IMR-90 (cell line): ENCODE data around the gene CH25H. TPM values are rescaled to one million over a fixed set of nuclear protein-coding genes. Genes with fewer than 3 reads are reported as not detected.

Experiments used
- ATAC-seq: fragments of 200-7000 bp; cut with Tn5 transposase; 2 replicates; pipeline ENCODE4 v1.9.1; 2020; ENCODE audit warnings: low read depth, mild to moderate bottlenecking, moderate library complexity
- BruUV-seq: library from RNA; stranded (reverse); fragments of 400-500 nt; replicated peaks from 2 replicates; lab custom pipeline; 2021; lab: Mats Ljungman, UMichigan
- CTCF ChIA-PET: fragments of 300-600 bp; formaldehyde crosslinking; extraction: SDS; loops from one replicate; lab custom pipeline; 2021; ENCODE audit warnings: antibody characterized with exemption; lab: Yijun Ruan, JAX
- POLR2A ChIA-PET: fragments of 300-600 bp; sonication (Branson Sonifier 250); formaldehyde crosslinking; loops from one replicate; lab custom pipeline; 2022; ENCODE audit warnings: antibody characterized with exemption; ENCODE audit not compliant: unreplicated experiment; lab: Charles Lee
- DNase-seq: peaks from one replicate; pipeline ENCODE4 v3.0.0; 2013
- H2AFZ ChIP-seq: replicated peaks from 2 replicates; pipeline ENCODE3; 2013; ENCODE audit warnings: low read length, mild to moderate bottlenecking; ENCODE audit not compliant: poor library complexity
- H2AK5ac ChIP-seq: 2 replicates; pipeline ENCODE4 v1.6.1; 2013; ENCODE audit warnings: low read depth, low read length, inconsistent platforms
- H2AK9ac ChIP-seq: replicated peaks from 2 replicates; pipeline ENCODE3; 2013; ENCODE audit warnings: mild to moderate bottlenecking, low read depth, low read length, moderate library complexity; ENCODE audit not compliant: poor library complexity
- H2BK120ac ChIP-seq: 2 replicates; pipeline ENCODE4 v1.6.1; 2013; ENCODE audit warnings: low read depth, low read length, inconsistent platforms
- H2BK15ac ChIP-seq: 3 replicates; pipeline ENCODE4 v1.6.1; 2013; ENCODE audit warnings: low read depth, low read length, inconsistent platforms
- H2BK20ac ChIP-seq: 2 replicates; pipeline ENCODE4 v1.6.1; 2013; ENCODE audit warnings: low read depth, mild to moderate bottlenecking, inconsistent platforms, low read length, moderate library complexity
- H2BK5ac ChIP-seq: 2 replicates; pipeline ENCODE4 v1.6.1; 2013; ENCODE audit warnings: mild to moderate bottlenecking, low read depth, low read length, inconsistent platforms; ENCODE audit not compliant: poor library complexity, severe bottlenecking
- H3K14ac ChIP-seq: replicated peaks from 2 replicates; pipeline ENCODE4 v1.6.1; 2013; ENCODE audit warnings: low read depth, low read length, inconsistent platforms
- H3K18ac ChIP-seq: 2 replicates; pipeline ENCODE4 v1.6.1; 2013; ENCODE audit warnings: low read depth, low read length, control low read depth
- H3K23ac ChIP-seq: 2 replicates; pipeline ENCODE4 v1.6.1; 2013; ENCODE audit warnings: low read depth, low read length, inconsistent platforms
- H3K27ac ChIP-seq: 2 replicates; pipeline ENCODE4 v1.5.1; 2013; ENCODE audit warnings: mild to moderate bottlenecking, control low read depth, low read length; ENCODE audit not compliant: insufficient read depth
- H3K27me3 ChIP-seq: 2 replicates; pipeline ENCODE4 v1.6.1; 2013; ENCODE audit warnings: low read length; ENCODE audit not compliant: control insufficient read depth, insufficient read depth
- H3K36me3 ChIP-seq: 2 replicates; pipeline ENCODE4 v1.6.1; 2013; ENCODE audit warnings: low read length, mixed read lengths; ENCODE audit not compliant: control insufficient read depth, insufficient read depth
- H3K4ac ChIP-seq: 2 replicates; pipeline ENCODE4 v1.6.1; 2013; ENCODE audit warnings: low read depth, low read length, inconsistent platforms
- H3K4me1 ChIP-seq: 2 replicates; pipeline ENCODE4 v1.6.1; 2013; ENCODE audit warnings: low read length, mixed read lengths; ENCODE audit not compliant: control insufficient read depth, insufficient read depth
- H3K4me2 ChIP-seq: 2 replicates; pipeline ENCODE4 v1.6.1; 2013; ENCODE audit warnings: low read depth, mild to moderate bottlenecking, control low read depth, low read length, moderate library complexity
- H3K4me3 ChIP-seq: 2 replicates; pipeline ENCODE4 v1.5.1; 2013; ENCODE audit warnings: low read depth, mild to moderate bottlenecking, control low read depth, low read length, moderate library complexity; ENCODE audit not compliant: insufficient read depth
- H3K56ac ChIP-seq: 2 replicates; pipeline ENCODE4 v1.6.1; 2013; ENCODE audit warnings: low read length, inconsistent platforms; ENCODE audit not compliant: insufficient read depth; ENCODE audit errors: extremely low read depth
- H3K79me1 ChIP-seq, 2 experiments: 2 replicates each; pipeline ENCODE4 v1.6.1; 2013; ENCODE audit warnings: low read length in 2 of 2, inconsistent platforms in 1 of 2, low read depth in 1 of 2
- H3K9ac ChIP-seq: 2 replicates; pipeline ENCODE4 v1.6.1; 2013; ENCODE audit warnings: low read depth, low read length, control low read depth
- H3K9me1 ChIP-seq: 2 replicates; pipeline ENCODE4 v1.6.1; 2013; ENCODE audit warnings: low read length, inconsistent platforms; ENCODE audit not compliant: insufficient read depth
- H3K9me3 ChIP-seq: 2 replicates; pipeline ENCODE4 v1.6.1; 2013; ENCODE audit warnings: low read length; ENCODE audit not compliant: control insufficient read depth, insufficient read depth
- H4K20me1 ChIP-seq: 2 replicates; pipeline ENCODE4 v1.6.1; 2013; ENCODE audit warnings: low read length, inconsistent platforms; ENCODE audit not compliant: insufficient read depth
- H4K5ac ChIP-seq: 2 replicates; pipeline ENCODE4 v1.6.1; 2013; ENCODE audit warnings: mild to moderate bottlenecking, low read depth, low read length, control low read depth
- H4K8ac ChIP-seq, 2 experiments: 2 replicates each; pipeline ENCODE4 v1.6.1; 2013; ENCODE audit warnings: low read depth in 2 of 2, low read length in 2 of 2, control low read depth in 1 of 2, inconsistent platforms in 1 of 2
- H4K91ac ChIP-seq: 2 replicates; pipeline ENCODE4 v1.6.1; 2013; ENCODE audit warnings: low read depth, low read length, inconsistent platforms; ENCODE audit not compliant: insufficient read depth
- BHLHE40 ChIP-seq: fragments of 150-350 bp; IDR thresholded peaks from 2 replicates; pipeline ENCODE4 v1.6.1; 2016; ENCODE audit warnings: mild to moderate bottlenecking, low read depth, low read length
- FOS ChIP-seq: fragments of 150-350 bp; IDR thresholded peaks from 2 replicates; pipeline ENCODE4 v1.6.1; 2016; ENCODE audit warnings: low read depth, low read length
- MAFK ChIP-seq: IDR thresholded peaks from 2 replicates; pipeline ENCODE4 v1.6.1; 2012; ENCODE audit warnings: low read depth, low read length, improper control_type of control experiment
- MAZ ChIP-seq: IDR thresholded peaks from 2 replicates; pipeline ENCODE4 v1.6.1; 2012; ENCODE audit warnings: low read depth, mild to moderate bottlenecking, low read length, improper control_type of control experiment, moderate library complexity, borderline replicate concordance
- MXI1 ChIP-seq: IDR thresholded peaks from 2 replicates; pipeline ENCODE4 v1.6.1; 2012; ENCODE audit warnings: low read depth, mild to moderate bottlenecking, low read length, moderate library complexity, borderline replicate concordance
- POLR2A ChIP-seq: IDR thresholded peaks from 2 replicates; pipeline ENCODE4 v1.6.1; 2012; ENCODE audit warnings: mild to moderate bottlenecking, low read depth, low read length
- RAD21 ChIP-seq: IDR thresholded peaks from 2 replicates; pipeline ENCODE4 v1.6.1; 2012; ENCODE audit warnings: low read length, improper control_type of control experiment
- RCOR1 ChIP-seq: IDR thresholded peaks from 2 replicates; pipeline ENCODE4 v1.6.1; 2012; ENCODE audit warnings: mild to moderate bottlenecking, low read length, improper control_type of control experiment; ENCODE audit not compliant: insufficient replicate concordance
- RFX5 ChIP-seq: IDR thresholded peaks from 2 replicates; pipeline ENCODE4 v1.8.0; 2012; ENCODE audit warnings: low read depth, mild to moderate bottlenecking, low read length, moderate library complexity
- SMC3 ChIP-seq: fragments of 150-350 bp; IDR thresholded peaks from 2 replicates; pipeline ENCODE4 v1.6.1; 2016; ENCODE audit warnings: low read depth, mild to moderate bottlenecking, antibody characterized with exemption, low read length, moderate library complexity
- dilution Hi-C: fragments of 300-500 bp; cut with HindIII; formaldehyde crosslinking; loops from one replicate; pipeline ENCODE4 v1.14.3; 2018; ENCODE audit warnings: low sequenced_read_pairs; ENCODE audit not compliant: unreplicated experiment
- in situ Hi-C: fragments of 300-500 bp; cut with MboI; formaldehyde crosslinking; loops from 3 replicates; pipeline ENCODE4 v1.14.3; 2019; ENCODE audit warnings: low sequenced_read_pairs, inconsistent platforms, mixed read lengths
- intact Hi-C: fragments of 100-400 bp; cut with micrococcal nuclease; formaldehyde crosslinking; loops from 2 replicates; pipeline ENCODE4 v1.10.0; 2022
- polyA plus RNA-seq, 3 experiments: library from polyadenylated mRNA; depleted of rRNA; stranded (reverse); fragments of >200 nt; gene quantifications; 2 replicates each; pipeline ENCODE4 v1.2.3, GENCODE V29; 2012; ENCODE audit warnings: low replicate concordance in 1 of 3
- total RNA-seq: library from RNA; depleted of rRNA; stranded (reverse); fragments of >200 nt; gene quantifications from 2 replicates; pipeline ENCODE4 v1.2.3, GENCODE V29; 2012
- TF ChIP-seq, protein P1 (sequence below): conservative IDR thresholded peaks from 2 replicates; pipeline ENCODE4 v1.5.1; 2012; ENCODE audit warnings: mild to moderate bottlenecking, low read depth, low read length, improper control_type of control experiment

CH25H gene
- total and polyA plus RNA-seq, 2 of the 4 experiments (the other 2 are of a cell fraction) = 0.12 to 0.18 TPM

GRCh38 chr10:89228962-89229361 is 21.8 kb upstream of the CH25H start:
- H3K9ac ChIP-seq = no peak overlapping the region
- no peak overlapping the region for H4K8ac ChIP-seq
- ChIA-PET POLR2A (no interaction called here), CTCF (no interaction called here)
- no peaks in the 10 kb centered on the region for H3K36me3 ChIP-seq
- H3K9me1 ChIP-seq = no peaks in the 10 kb centered on the region
- H2BK120ac ChIP-seq = no peak overlapping the region
- no peaks in the 10 kb centered on the region for H4K20me1 ChIP-seq
- H3K14ac ChIP-seq = no peak overlapping the region
- TF ChIP-seq, protein P1, sequence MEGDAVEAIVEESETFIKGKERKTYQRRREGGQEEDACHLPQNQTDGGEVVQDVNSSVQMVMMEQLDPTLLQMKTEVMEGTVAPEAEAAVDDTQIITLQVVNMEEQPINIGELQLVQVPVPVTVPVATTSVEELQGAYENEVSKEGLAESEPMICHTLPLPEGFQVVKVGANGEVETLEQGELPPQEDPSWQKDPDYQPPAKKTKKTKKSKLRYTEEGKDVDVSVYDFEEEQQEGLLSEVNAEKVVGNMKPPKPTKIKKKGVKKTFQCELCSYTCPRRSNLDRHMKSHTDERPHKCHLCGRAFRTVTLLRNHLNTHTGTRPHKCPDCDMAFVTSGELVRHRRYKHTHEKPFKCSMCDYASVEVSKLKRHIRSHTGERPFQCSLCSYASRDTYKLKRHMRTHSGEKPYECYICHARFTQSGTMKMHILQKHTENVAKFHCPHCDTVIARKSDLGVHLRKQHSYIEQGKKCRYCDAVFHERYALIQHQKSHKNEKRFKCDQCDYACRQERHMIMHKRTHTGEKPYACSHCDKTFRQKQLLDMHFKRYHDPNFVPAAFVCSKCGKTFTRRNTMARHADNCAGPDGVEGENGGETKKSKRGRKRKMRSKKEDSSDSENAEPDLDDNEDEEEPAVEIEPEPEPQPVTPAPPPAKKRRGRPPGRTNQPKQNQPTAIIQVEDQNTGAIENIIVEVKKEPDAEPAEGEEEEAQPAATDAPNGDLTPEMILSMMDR = no peak
- no peak for TF ChIP-seq BHLHE40
- TF ChIP-seq FOS = no peak
- no peak for TF ChIP-seq RAD21
- TF ChIP-seq SMC3 = no peak
- no peak for TF ChIP-seq RCOR1
- TF ChIP-seq MAZ = no peak
- no peak for TF ChIP-seq RFX5
- no peak for TF ChIP-seq POLR2A
- TF ChIP-seq MXI1 = no peak
- TF ChIP-seq MAFK = no peak
- H3K79me1 ChIP-seq = no peaks in the 10 kb centered on the region
- no peak overlapping the region for H2BK5ac ChIP-seq
- no peak overlapping the region for H4K5ac ChIP-seq
- no peaks in the 10 kb centered on the region for H3K27me3 ChIP-seq
- no peak overlapping the region for H3K56ac ChIP-seq
- H4K91ac ChIP-seq = no peak overlapping the region
- intact Hi-C loops = no loop called here
- H3K4me2 ChIP-seq = no peak overlapping the region
- DNase-seq = no peak
- no peak overlapping the region for H3K23ac ChIP-seq
- H3K4me3 ChIP-seq = no peak overlapping the region
- H2AK9ac ChIP-seq = no peak overlapping the region
- no peak overlapping the region for H2BK15ac ChIP-seq
- H2BK20ac ChIP-seq = no peak overlapping the region
- dilution Hi-C loops = no loop called here
- H3K27ac ChIP-seq = no peak overlapping the region
- H2AFZ ChIP-seq = no peak overlapping the region
- no peak for ATAC-seq
- in situ Hi-C loops = loop anchor here (10.0 kb wide), 1 partner anchor 394 kb away; no protein-coding TSS in a partner anchor
- H3K4me1 ChIP-seq = no peaks in the 10 kb centered on the region
- BruUV-seq = no TSS peak
- no peak overlapping the region for H2AK5ac ChIP-seq
- H3K9me3 ChIP-seq = no peaks in the 10 kb centered on the region
- H3K4ac ChIP-seq = no peak overlapping the region
- no peak overlapping the region for H3K18ac ChIP-seq
